ENCODE measurements around the gene SLC22A23. TPM values are rescaled to one million over a fixed set of nuclear protein-coding genes. Genes with fewer than 3 reads are reported as not detected.

Gene SLC22A23
- total RNA-seq, 1 donor from 2014 or later, result 42.4 TPM

- no peak for DNase-seq (ENCODE audit: low spot score)
These were observed 34.3 kb downstream of the SLC22A23 start for GRCh38 chr6:3422435-3423070.

DNA sequence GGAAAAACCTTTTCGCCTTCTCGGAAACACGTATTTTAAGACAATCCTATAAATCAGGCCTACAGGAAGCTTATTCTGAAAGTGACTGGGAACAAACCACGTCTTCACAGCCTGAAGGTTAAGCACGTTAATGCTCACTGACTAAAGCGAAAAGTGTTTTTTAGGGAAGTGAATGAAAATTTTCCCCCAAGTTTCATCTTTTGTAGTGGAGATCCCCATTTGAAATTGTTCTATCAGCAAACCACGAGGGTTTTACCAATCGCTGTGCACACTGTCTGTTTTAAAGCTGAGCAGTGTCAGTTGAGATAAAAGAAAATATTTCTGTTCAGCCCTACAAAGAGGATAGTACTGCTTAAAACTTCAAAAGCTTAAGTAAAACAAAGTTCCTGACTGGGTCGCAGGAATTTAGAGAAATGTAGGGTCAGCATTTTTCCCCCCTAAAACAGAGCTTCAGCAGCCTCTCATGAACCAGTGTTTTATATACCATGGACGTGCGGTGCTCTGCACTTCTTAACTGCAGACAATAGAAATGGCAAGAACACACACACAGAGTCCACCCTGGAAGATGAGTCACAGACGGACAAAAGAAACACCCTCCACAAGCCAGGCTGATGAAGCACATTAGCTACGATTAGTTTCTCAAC lies 34.9 kb downstream of the SLC22A23 start:
- no peak for DNase-seq (ENCODE audit: low spot score)

GRCh38 chr6:3421143-3421542 lies 35.7 kb downstream of the SLC22A23 start:
- DNase-seq (ENCODE audit: low spot score), result no peak

DNA sequence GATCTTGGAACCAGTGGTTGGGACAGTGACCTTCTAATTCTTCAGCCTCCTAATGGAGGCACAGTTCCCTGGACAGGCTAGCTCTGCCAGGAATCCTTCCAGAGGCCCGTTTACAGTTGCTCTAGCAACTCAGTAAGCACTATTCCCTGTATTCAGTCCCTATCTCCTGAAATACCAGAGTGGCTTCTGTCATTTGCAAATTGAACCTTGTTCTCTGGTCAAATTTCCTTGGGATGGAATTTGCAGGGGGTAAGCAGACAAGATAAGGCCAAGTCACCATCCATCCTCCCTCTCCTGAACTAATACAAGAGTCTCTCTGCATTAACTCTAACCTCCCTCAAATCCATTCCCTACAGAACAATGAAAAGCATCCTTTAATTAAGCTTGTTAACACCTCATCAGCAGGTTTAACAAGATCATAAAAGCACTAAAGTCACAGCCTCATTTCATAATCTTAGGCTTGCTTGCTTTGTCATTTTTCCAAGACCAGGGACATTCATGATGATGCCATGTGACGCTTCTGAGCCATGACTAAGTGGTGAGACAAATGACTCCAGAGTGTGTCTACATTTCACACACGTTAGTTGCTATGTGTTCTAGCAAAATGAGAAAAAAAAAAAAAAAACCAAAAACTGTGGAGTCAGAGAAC lies 37.1 kb downstream of the SLC22A23 start:
- DNase-seq (ENCODE audit: low spot score), result no peak

GRCh38 chr6:3418496-3419060 lies 38.3 kb downstream of the SLC22A23 start:
- DNase-seq (ENCODE audit: low spot score), result peak; percentile 77

DNA sequence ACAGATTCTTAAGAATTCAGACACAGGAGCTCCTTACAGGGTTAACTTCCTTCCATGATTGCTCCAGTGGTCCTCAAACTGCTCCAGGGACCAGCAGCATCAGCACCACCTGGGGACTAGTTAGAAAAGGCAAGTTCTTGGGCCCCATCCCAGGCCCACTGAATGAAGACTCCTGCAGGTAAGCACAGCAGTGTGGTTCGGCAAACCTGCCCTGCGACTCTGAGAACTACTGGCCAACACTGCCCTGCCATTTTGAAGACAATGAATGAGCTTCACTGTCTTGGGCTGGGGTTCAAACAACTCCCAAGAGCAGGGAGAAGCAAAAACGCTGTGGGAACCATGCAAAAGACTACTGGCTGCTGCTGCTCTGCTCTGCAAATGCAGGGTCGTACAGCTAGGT lies 39.4 kb downstream of the SLC22A23 start:
- no peak for DNase-seq (ENCODE audit: low spot score)

GRCh38 chr6:3415490-3415889 lies 41.4 kb downstream of the SLC22A23 start:
- no peak for DNase-seq (ENCODE audit: low spot score)

DNA sequence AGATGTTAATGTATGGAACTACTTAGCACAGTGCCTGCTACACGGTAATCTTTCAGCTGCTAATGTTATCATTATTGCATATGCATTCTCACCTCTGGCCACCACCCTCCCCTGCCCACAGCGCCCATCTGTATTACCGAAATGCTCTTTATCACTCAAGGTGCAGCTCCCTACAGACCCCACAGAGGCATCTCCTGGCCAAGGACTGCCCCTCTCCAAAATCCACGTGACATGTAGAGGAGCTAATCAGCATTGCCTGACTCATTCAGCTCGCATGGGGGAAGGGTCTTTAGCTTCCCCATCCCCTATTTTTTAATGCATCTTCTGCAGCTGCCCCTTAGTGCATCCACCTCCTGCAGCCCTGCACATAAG lies 41.8 kb downstream of the SLC22A23 start:
- no peak for DNase-seq (ENCODE audit: low spot score)

- peak; percentile 80 for DNase-seq (ENCODE audit: low spot score)
These were observed 42.3 kb downstream of the SLC22A23 start for GRCh38 chr6:3414327-3415081.

DNA sequence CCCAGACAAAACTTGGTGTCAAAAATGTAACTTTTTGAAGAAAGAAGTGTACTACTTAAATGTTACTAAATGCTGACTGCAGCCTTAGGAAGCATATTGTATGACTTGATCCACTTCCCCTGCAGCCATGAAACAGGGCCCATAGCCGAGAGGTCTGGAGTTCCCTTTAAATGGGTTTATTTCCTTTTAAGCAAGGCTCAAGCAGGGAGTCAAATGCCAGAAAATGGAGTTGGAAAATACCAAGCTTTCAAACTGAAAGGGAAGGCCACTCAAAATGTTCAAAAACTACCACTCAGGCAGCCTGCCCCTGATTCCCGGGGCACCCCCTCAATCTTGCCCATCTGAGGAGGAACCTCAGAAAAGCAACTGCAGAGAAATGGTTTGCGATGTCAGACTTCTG lies 43.3 kb downstream of the SLC22A23 start:
- DNase-seq (ENCODE audit: low spot score), result no peak

DNA sequence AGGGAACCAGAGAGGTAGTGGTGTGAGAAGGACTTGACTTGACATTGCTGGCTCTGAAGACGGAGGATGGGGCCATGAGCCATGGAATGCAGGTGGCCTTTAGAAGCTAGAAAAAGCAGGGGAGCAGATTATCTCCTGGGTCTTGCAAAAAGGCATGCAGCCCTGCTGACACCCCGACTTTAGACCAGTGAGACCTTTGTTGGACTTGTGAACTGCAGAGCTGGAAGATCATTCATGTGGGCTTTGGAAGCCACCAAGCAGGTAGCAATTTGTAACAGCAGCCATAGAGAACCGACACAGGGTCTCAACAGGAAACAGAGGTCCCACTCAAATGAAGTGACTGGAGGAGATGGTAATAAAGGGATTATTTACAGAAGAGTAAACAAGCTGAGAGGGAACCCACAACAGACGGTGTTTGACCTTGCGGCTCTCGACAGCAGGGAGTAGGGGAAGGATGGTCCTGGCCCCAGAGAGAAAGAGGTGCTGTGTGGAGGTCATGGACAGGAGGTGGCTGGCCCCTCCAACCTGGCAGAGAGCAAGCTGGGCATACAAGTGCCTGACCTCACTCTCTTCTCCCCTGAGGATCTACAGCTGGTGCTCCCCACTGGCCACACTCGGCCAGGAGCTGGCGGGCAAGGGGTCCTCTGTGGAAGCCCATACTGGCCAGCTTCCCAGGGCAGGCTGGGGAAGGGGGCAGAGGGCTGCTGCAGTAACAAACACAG lies 43.9 kb downstream of the SLC22A23 start:
- DNase-seq (ENCODE audit: low spot score), result no peak

GRCh38 chr6:3411967-3412778 lies 44.7 kb downstream of the SLC22A23 start:
- no peak for DNase-seq (ENCODE audit: low spot score)

DNA sequence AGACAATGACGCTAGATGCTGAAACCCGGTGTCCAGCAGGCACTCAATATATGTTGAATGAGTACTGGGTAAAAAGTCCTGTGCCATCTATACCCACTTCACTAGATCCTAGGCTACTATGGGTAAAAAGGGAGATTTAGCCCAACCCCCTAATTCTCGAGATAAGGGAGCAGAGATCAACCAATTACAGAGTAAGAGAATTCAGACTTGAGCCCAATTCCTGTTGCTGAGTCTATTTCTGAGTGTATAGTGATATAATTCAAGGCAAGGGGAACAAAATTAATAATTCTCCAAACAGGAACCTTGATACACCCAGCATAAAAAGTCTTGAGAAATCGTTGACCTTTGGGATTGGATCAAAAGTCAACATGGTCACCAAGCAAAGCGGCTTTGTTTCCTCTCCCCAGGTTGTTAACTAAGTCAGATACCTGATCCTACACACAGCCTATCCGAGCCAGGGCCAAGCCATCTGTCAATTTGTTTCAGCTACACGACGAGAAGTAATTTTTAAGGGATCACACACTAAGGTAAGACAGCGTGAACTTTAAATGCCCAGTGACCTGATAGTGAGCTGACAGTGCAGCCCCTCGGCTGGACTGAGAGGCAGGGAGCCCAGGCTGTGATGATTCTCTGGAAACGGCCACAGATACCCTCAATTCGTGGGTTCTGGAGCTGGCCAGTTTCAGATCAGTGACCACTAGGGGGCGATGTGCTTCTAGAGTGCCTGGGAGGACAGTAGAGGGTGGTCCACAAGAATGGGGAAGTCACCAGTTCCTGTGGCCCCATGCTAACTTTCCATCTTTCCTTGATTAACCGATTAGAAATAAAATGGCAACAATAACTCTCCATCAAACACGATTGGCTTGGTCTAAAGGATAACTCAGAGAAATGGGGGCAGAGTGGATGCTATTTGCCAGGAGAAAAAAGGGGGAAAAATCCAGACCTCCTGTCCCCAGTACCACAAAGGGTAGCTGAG lies 46.2 kb downstream of the SLC22A23 start:
- no peak for DNase-seq (ENCODE audit: low spot score)

- DNase-seq (ENCODE audit: low spot score), result no peak
These were observed 47.0 kb downstream of the SLC22A23 start for GRCh38 chr6:3409699-3410384.

DNA sequence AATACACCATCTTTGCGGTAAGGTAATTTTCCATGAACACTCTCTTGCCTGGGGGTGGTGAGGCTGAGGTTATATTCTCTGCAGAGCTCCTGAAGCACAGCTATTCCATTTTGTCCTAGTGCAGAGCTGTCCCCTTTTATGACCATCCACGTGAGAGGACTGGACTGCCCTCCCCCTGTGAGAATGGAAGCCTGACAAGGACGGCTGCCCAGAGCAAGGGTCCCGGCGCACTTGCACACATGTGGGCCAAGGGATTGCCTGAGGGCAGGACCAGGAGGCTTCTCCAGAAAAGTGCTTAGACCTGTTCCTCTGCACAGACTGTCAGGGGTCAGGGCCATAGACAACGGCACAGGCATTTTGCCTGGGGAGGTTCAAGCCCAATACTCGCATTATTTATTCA lies 48.2 kb downstream of the SLC22A23 start:
- no peak for DNase-seq (ENCODE audit: low spot score)

- DNase-seq (ENCODE audit: low spot score), result no peak
These were observed 49.0 kb downstream of the SLC22A23 start for GRCh38 chr6:3407840-3408239.

DNA sequence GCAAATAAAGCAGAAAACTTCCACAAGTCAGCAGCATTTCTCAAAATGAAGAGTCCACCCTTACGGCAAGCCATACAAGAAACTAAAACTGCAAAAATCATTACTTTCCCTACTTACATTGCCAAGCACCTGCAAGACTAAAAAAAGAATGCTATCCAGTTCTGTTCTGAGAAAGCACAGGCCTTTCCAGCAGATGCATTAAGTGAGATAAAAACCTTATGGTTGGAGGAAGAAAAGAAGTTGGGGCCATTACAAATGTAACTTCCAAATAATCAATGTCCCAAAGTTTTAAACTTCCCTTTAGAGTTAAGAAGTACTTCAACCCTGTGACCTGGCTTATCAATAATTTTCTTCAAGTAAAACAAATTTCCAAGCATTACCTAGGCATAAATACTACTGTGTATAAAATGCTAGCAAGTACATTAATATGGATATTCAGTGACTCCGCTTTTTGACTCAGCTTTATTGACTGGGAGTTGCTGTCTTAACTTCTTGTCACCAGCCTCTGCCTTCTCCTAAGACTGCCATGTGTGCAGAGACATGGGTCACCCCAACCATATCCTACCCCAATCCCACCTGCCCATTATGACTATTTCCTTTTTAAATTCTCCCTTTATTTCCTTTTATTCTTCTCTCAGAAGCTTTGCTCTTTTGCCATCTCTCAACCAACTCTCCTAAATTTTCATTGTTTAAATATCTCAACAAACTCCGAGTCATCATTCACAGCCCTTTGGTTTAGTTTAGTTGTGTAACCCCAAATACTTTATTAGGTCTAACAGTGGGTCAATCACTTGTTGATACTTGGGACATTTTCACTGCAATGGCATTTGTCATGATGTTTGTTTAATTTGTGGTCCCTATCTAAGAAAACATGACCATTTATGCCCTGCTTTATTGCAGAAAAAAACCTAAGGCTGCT lies 49.7 kb downstream of the SLC22A23 start:
- DNase-seq (ENCODE audit: low spot score), result no peak

DNA sequence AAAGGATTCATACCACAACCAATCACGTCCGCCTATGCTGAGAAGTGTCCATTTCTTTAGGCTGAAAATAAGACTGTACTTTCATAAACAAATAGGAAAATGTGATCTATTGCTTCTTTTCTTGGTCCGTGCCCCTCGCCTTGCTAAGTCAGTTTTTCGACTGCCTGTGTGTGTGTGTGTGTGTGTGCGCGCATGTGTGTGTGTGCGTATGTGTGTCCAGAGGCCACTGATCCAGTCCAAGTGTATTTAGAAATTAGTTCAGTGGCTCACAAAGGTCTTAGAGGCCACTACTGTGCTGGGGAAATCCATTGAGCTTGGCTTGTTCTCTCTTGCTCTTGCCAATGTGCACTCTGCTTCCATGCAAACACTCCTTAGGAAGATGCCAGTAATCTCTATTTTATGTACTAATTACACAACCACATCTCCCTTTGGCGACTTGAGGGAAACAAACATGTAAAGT lies 50.5 kb downstream of the SLC22A23 start:
- DNase-seq (ENCODE audit: low spot score), result no peak

All from ureter (tissue), 1 donor.